ENCODE results near the gene MEIOB.
"Not testable (repeated sequence)": the region's sequence is repeated elsewhere in the genome, so short reads cannot be mapped to it uniquely, and the experiment has no call there.

MEIOB gene

DNA sequence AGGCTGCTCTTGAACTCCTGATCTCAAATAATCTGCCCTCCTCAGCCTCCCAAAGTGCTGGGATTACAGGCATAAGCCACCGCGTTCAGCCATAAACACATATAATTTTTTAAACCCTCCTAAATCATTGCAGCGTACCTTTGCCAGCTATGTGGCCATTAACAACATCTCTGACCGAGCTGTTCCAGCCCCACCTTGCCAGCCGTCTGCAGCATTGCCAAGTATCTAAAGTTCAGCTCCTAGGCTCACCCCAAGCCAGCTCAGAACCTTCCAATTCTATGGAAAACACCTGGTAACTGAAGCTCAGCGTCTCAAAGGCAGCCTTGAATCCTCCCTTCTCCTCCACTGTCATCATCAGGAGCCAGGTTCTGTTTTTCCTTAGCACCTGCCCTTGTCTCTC is 5.1 kb upstream of the MEIOB start:
- TF ChIP-seq, protein P1, sequence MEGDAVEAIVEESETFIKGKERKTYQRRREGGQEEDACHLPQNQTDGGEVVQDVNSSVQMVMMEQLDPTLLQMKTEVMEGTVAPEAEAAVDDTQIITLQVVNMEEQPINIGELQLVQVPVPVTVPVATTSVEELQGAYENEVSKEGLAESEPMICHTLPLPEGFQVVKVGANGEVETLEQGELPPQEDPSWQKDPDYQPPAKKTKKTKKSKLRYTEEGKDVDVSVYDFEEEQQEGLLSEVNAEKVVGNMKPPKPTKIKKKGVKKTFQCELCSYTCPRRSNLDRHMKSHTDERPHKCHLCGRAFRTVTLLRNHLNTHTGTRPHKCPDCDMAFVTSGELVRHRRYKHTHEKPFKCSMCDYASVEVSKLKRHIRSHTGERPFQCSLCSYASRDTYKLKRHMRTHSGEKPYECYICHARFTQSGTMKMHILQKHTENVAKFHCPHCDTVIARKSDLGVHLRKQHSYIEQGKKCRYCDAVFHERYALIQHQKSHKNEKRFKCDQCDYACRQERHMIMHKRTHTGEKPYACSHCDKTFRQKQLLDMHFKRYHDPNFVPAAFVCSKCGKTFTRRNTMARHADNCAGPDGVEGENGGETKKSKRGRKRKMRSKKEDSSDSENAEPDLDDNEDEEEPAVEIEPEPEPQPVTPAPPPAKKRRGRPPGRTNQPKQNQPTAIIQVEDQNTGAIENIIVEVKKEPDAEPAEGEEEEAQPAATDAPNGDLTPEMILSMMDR (IDR thresholded peaks at IDR 0.05; ENCODE audit: borderline replicate concordance, control extremely low read depth, extremely low read depth, insufficient read depth, missing control alignments): no peak
- in situ Hi-C loops (cut with MboI; ENCODE audit: low sequenced_read_pairs, unreplicated experiment): no loop called here
- DNase-seq (ENCODE audit: low spot score): no peak

DNA sequence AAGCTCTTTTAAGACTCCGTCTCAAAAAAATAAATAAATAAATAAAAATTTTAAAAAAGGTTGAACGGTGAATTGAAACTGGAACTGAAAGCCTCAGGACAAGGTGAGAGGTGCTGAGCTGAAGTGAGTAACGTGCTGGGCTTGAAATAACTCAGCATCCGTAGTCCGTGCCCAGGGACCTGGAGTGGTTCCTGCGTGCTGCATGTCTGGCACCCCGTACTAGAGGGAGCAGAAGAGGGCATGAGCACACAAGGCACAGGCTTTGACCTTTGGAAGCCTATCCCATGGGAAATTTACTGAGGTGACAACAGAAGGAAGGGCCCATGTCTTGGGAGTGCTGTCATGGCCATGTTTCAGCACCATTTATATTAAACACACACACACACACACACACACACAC is 4.5 kb upstream of the MEIOB start:
- peak; percentile 51 for DNase-seq (ENCODE audit: low spot score)
- in situ Hi-C loops (cut with MboI; ENCODE audit: low sequenced_read_pairs, unreplicated experiment): no loop called here
- TF ChIP-seq, protein P1 (IDR thresholded peaks at IDR 0.05; ENCODE audit: borderline replicate concordance, control extremely low read depth, extremely low read depth, insufficient read depth, missing control alignments): no peak

DNA sequence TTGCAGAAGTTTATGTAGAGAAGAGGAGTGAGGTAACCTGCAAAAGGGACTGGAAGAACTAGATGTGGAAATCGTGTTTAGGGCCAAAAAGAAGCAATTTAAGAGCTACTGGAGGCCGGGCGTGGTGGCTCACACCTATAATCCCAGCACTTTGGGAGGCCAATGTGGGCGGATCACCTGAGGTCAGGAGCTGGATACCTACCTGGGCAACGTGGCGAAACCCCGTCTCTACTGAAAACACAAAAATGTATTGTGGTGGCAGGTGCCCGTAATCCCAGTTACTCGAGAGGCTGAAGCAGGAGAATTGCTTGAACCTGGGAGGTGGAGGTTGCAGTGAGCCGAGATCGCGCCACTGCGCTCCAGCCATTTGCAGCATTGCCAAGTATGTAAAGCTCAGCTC is 4.1 kb upstream of the MEIOB start:
- DNase-seq (ENCODE audit: low spot score); in situ Hi-C loops (cut with MboI; ENCODE audit: low sequenced_read_pairs, unreplicated experiment): not testable (repeated sequence)

DNA sequence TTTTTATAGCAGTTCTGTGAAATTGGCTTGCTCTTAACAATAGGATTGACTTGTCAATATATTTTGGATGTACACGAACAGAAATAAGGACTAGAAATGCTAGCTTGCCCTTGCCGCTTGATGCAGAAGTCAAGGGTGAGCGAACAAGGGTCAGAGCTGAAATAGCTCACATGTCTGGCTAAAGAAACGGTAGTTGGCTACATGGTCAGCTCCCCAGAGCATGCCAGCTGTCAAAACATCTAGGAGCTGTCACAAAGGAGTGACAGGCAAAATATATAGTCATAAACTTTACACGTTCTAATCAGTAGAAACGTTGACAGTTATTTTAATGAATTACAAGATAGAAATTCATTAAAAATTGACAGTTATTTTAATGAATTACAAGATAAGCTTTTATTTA is 2.9 kb upstream of the MEIOB start:
- in situ Hi-C loops (cut with MboI; ENCODE audit: low sequenced_read_pairs, unreplicated experiment): no loop called here
- TF ChIP-seq, protein P1 (IDR thresholded peaks at IDR 0.05; ENCODE audit: borderline replicate concordance, control extremely low read depth, extremely low read depth, insufficient read depth, missing control alignments): no peak
- DNase-seq (ENCODE audit: low spot score): no peak

DNA sequence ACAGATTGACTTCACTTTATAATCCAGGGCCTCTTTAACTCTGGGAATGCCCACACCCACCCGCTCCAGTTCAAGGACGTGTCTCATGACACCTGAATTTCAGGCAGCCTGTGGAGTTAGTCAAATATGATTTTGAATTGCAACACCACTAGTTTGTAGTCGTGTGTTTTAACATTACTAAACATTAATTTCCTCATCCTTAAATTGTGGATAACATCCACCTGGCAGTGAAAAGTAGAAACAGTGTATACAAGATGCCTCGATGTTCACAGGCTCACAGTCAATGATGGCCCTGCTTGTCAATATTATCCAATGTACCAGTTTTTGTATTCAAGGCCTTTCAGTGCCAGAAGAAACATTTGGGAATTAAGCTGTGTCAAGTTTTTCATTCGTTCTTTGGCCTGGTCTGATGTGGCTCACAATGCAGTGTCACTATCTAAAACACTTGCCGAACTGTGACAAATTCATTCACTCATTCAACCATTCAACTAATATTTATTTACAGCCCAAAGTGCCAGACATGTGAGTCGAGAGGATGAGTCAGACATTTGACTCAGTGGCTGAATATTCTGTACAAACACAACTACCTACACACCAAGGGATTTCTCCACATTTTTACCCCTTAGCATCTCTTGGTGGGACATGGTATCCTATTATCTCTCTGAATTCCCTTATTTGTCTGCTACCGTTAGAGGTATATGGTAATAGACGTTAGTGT is 1.4 kb downstream of the MEIOB start:
- TF ChIP-seq, protein P1 (IDR thresholded peaks at IDR 0.05; ENCODE audit: borderline replicate concordance, control extremely low read depth, extremely low read depth, insufficient read depth, missing control alignments): no peak
- no peak for DNase-seq (ENCODE audit: low spot score)
- in situ Hi-C loops (cut with MboI; ENCODE audit: low sequenced_read_pairs, unreplicated experiment): no loop called here

DNA sequence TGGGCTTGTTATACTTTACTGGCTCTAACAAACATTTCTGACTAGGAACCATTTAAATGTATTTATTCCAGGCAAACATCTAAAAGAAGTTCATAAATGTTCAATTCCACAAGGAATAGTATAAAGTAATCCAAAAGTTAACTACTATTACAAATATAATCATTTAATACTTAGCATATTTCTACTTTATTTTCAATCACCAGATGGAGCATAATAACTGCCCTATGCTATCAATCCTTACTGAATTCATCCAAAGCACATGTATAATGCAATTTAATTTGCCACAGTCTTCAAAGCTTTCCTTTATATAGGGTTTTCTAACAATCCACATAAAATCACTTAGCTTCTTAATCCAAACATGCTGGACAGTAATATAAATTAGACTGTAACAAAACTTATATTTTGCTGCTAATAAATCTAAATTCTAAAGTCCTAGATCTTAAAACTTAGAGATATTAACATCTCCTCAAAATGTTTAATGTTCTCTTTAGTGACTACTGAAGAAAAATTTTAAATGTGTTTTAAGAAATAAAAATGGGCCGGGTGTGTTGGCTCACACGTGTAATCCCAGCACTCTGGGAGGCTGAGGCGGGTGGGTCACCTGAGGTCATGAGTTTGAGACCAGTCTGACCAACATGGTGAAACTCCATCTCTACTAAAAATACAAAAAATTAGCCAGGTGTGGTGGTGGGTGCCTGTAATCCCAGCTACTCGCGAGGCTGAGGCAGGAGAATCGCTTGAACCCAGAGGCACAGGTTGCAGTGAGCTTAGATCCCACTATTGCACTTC is 5.9 kb downstream of the MEIOB start:
- TF ChIP-seq, protein P1 (IDR thresholded peaks at IDR 0.05; ENCODE audit: borderline replicate concordance, control extremely low read depth, extremely low read depth, insufficient read depth, missing control alignments): no peak
- in situ Hi-C loops (cut with MboI; ENCODE audit: low sequenced_read_pairs, unreplicated experiment): loop anchor here (10.0 kb wide), 1 partner anchor 69 kb away; no protein-coding TSS in a partner anchor
- DNase-seq (ENCODE audit: low spot score): no peak

Data from GM13976 (cell line).